Transverse colon (tissue), 4 donors: ENCODE results near the gene CFAP46.

Experiments
- CTCF ChIP-seq, 5 experiments: fragments of 200-600 bp in 3 of 5; fragments of 450-650 bp in 2 of 5; sonication (generic) in 3 of 5; IDR thresholded peaks; 1 replicate in 2 of 5; 2 replicates in 3 of 5; pipeline ENCODE4 v1.5.1; 2016 to 2017; ENCODE audit warnings: antibody characterized with exemption in 5 of 5, inconsistent platforms in 3 of 5, mild to moderate bottlenecking in 2 of 5, moderate library complexity in 1 of 5
- EP300 ChIP-seq: sonication (generic); formaldehyde crosslinking; IDR thresholded peaks from one replicate; pipeline ENCODE4 v1.6.1; 2017; ENCODE audit warnings: antibody characterized with exemption, low read depth
- POLR2A ChIP-seq: fragments of 450-650 bp; IDR thresholded peaks from one replicate; pipeline ENCODE4 v1.6.1; 2016; ENCODE audit warnings: antibody characterized with exemption, mild to moderate bottlenecking, moderate library complexity
- POLR2AphosphoS5 ChIP-seq, 3 donors: sonication (generic); formaldehyde crosslinking; IDR thresholded peaks; one replicate each; pipeline ENCODE4 v1.6.1; 2016; ENCODE audit warnings: antibody characterized with exemption in 3 of 3

GRCh38 chr10:132929953-132930548 lies 12.3 kb downstream of the CFAP46 start:
- TF ChIP-seq CTCF (IDR thresholded peaks at IDR 0.05), result no peak
- no peak for TF ChIP-seq POLR2A
- no peak for TF ChIP-seq POLR2AphosphoS5 (IDR thresholded peaks at IDR 0.05)
- no peak for TF ChIP-seq EP300
